HG02571 (cell line): Measurements from ENCODE around the gene PDE6B.
"Not testable (repeated sequence)": the region's sequence is repeated elsewhere in the genome, so short reads cannot be mapped to it uniquely, and the experiment has no call there.

Experiments used
- ATAC-seq: cut with Tn5 transposase; IDR thresholded peaks from one replicate; pipeline ENCODE4 v1.9.1; 2021; ENCODE audit warnings: mild to moderate bottlenecking, moderate library complexity; ENCODE audit not compliant: unreplicated experiment

The PDE6B gene

DNA sequence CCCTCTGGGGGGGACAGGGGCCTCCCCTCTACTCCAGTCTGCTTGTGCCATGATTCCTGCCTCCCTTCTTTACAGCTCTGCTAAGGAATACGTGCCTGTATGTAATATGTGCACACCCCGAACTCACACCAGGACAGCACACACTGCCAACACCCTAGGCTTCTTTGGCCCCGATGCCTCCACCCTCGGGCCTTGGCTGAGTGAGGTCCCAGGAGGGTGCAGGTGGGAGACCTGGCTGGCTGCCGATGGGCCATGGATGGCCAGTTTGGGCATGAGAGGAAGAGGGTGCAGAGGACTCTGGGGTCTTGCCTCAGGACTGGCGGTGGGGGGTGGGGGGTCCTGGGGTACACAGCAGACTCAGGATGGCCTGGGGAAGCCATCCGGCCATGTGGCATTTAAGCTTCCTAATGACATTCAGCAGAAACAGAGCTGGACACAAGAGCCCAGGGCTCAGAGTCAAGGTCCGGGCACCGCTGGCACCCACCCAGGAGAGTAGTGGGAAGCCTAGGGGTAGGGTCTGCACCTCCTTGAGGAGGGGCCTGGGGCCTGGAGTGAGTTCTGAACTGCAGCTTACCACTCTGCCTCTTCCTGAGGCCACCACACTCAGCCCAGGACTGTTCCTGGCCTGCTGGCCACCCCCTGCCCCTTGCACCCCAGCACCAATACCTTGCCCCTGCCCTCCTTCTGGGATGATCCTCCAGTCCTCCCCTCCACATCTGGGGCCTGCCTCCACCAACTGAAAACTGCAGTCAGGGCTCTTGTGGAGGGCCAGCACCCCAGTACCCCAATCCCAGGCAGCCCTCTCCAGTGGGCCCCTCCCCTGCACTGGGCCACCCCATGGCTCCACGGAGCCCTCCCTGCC is 78.2 kb downstream of the PDE6B start:
- no peak for ATAC-seq

- no peak for ATAC-seq
Observed at GRCh38 chr4:704198-704891, 79.0 kb downstream of the PDE6B start.

DNA sequence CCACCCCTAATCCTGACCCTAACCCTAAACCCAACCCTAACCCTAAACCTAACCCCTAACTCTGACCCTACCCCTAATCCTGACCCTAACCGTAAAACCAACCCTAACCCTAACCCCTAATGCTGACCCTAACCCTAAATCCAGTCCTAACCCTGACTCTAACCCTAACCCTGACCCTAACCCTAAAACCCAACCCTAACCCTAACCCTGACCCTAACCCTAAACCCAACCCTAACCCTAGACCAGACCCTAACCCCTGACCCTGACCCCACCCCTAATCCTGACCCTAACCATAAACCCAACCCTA is 79.6 kb downstream of the PDE6B start:
- ATAC-seq: no peak

- peak; percentile 84 for ATAC-seq
Observed at GRCh38 chr4:705278-706082, 80.1 kb downstream of the PDE6B start, which contains the start of gene PCGF3. Gene PCGF3, plus strand, starts transcription at chr4:705832. Its CDS starts 27,849 bp downstream, at chr4:733681.

DNA sequence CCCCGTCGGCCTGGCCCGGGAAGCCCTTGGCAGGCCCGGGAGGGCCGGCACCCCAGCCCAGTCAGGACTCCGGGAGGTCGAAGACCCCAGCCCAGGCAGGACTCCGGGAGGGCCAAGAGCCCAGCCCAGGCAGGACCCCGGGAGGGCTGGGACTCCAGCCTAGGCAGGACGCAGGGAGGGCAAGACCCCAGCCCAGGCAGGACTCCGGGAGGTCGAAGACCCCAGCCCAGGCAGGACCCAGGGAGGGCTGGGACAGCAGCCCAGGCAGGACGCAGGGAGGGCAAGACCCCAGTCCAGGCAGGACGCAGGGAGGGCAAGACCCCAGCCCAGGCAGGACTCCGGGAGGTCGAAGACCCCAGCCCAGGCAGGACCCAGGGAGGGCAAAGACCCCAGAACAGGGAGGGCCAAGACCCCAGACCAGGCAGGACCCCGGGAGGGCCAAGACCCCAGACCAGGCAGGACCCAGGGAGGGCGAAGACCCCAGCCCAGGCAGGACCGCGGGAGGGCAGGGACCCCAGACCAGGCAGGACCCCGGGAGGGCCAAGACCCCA is 80.8 kb downstream of the PDE6B start:
- not testable (repeated sequence) for ATAC-seq

GRCh38 chr4:706834-707598 is 81.6 kb downstream of the PDE6B start:
- no peak for ATAC-seq

- ATAC-seq: no peak
Observed at GRCh38 chr4:707929-708630, 82.7 kb downstream of the PDE6B start.

DNA sequence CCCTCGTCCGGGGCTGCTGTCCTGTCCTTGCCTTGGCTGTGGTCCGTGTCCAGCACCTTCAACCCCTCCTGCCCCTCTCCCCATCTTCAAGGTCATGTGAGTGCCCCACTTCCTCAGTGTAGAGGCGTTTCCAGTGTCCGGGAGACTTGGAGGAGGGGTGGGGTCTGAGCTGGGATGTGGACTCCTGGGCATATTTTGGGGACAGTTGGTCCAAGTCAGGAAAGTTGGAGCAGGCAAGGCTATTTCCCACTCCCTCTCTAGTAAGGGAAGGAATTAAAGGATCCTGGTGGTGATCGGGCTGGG is 83.2 kb downstream of the PDE6B start:
- ATAC-seq: no peak

GRCh38 chr4:709348-709747 is 84.0 kb downstream of the PDE6B start:
- ATAC-seq: no peak

GRCh38 chr4:710116-710515 is 84.7 kb downstream of the PDE6B start:
- no peak for ATAC-seq

- no peak for ATAC-seq
Observed at GRCh38 chr4:710916-711315, 85.5 kb downstream of the PDE6B start.

GRCh38 chr4:712093-712492 is 86.7 kb downstream of the PDE6B start:
- no peak for ATAC-seq

GRCh38 chr4:712916-713632 is 87.7 kb downstream of the PDE6B start:
- no peak for ATAC-seq

DNA sequence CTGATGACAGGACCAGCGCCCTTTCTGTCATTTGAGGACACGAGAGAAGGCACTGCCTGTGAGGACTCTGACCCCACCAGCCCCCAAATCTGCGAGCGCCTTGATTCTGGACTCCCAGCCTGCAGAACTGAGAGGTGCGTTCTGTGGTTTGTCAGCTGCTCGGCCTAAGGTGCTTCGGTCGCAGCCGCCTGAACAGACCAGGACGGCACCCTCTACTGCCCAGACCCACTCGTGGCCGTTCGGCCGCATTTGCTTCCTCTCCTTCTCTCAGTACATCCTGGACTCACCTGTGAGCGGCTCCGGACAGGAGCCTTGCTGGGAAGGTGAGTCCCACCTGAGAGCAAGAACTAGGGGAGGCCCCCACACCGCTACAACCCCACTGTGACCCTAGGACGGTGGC is 88.7 kb downstream of the PDE6B start:
- no peak for ATAC-seq

DNA sequence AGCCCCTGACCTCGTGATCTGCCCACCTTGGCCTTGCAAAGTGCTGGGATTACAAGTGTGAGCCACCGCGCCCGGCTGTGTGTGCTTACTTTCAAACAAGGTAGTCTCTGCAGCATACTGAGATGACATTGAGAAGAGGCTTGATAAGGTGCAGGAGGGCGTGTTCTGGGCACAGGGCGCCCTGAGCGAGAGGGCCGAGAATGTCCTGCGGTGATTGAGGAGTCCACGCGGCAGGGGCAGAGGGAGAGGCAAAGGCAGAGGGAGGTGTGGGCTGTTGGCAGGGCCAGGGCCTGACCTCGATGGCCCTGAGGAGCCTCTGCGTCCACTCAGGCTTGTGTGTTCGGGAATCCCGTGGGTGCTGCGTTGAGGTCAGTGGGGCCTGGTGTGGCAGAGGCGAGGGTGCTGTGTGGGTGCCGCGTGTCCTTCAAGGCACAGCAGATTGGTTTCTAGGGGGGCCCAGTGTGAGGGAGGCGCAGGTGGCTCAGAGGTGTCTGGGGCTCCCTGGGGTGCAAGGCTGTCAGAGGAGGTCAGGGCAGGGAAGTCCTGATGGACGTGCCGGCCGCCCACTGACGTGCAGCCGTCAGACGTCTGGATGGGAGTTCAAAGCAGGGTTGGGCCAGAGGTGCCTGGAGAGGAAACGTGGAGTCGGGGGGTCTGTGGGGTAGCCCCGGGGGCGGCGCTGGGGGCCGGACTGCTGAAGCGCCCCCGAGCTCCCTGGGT is 92.4 kb downstream of the PDE6B start:
- no peak for ATAC-seq

DNA sequence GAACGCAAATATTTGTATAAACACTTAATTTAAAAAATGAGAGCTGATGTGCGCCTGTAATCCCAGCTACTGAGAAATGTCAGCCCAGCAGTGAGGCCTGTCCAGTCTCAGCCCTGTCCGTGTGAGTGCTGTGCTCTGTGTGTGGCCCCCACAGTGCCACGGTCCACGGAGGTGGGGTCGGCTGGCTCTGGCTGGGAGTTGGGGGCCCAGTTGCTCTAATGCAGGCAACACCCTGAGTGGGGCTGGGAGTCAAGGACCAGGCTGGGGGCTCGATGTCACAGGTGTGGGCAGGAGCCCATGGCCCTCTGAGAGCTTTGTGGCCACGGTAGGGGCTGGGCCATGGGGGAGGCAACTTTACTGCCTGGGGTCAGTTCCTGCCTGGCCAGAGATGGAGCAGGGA is 93.1 kb downstream of the PDE6B start:
- ATAC-seq: no peak
